Measurements from ENCODE around the gene USP53.
"Not testable (repeated sequence)": the region's sequence is repeated elsewhere in the genome, so short reads cannot be mapped to it uniquely, and the experiment has no call there.

Gene USP53

GRCh38 chr4:119279541-119279940 is 67.0 kb downstream of the USP53 start:
- not testable (repeated sequence) for DNase-seq

- DNase-seq, result not testable (repeated sequence)
These were observed 67.4 kb downstream of the USP53 start for GRCh38 chr4:119279945-119280344.

- DNase-seq, result no peak
These were observed 68.9 kb downstream of the USP53 start for GRCh38 chr4:119281393-119281792.

- no peak for DNase-seq
These were observed 72.6 kb downstream of the USP53 start for GRCh38 chr4:119284876-119285780.

- DNase-seq, result no peak
These were observed 74.0 kb downstream of the USP53 start for GRCh38 chr4:119286377-119287002.

- no peak for DNase-seq
These were observed 76.8 kb downstream of the USP53 start for GRCh38 chr4:119289313-119289712.

- no peak for DNase-seq
These were observed 78.1 kb downstream of the USP53 start for GRCh38 chr4:119290598-119290997.

GRCh38 chr4:119296356-119296755 is 83.8 kb downstream of the USP53 start:
- no peak for DNase-seq

- DNase-seq, result no peak
These were observed 85.3 kb downstream of the USP53 start for GRCh38 chr4:119297795-119298194.

- no peak for DNase-seq
These were observed 86.8 kb downstream of the USP53 start for GRCh38 chr4:119299260-119299671.

- DNase-seq, result no peak
These were observed 87.2 kb downstream of the USP53 start for GRCh38 chr4:119299741-119300100.

GRCh38 chr4:119300101-119300978 is 87.8 kb downstream of the USP53 start:
- DNase-seq, result peak; percentile 94

GRCh38 chr4:119302073-119302832 is 89.7 kb downstream of the USP53 start:
- DNase-seq, result no peak

- DNase-seq, result no peak
These were observed 91.2 kb downstream of the USP53 start for GRCh38 chr4:119303587-119304305.

GRCh38 chr4:119304431-119304830 is 91.9 kb downstream of the USP53 start:
- no peak for DNase-seq

GRCh38 chr4:119307606-119308005 is 95.1 kb downstream of the USP53 start:
- DNase-seq, result no peak

GRCh38 chr4:119310826-119311225 is 98.3 kb downstream of the USP53 start:
- DNase-seq, result no peak

- DNase-seq, result no peak
These were observed 100.7 kb downstream of the USP53 start for GRCh38 chr4:119313237-119313636.

GRCh38 chr4:119314356-119314755 is 101.8 kb downstream of the USP53 start:
- DNase-seq, result peak; percentile 1

- DNase-seq, result no peak
These were observed 102.5 kb downstream of the USP53 start for GRCh38 chr4:119315036-119315435.

GRCh38 chr4:119317990-119318389 is 105.5 kb downstream of the USP53 start:
- no peak for DNase-seq

All from stimulated activated CD4-positive, alpha-beta T cell treated with anti-CD3 and anti-CD28 coated beads, Interleukin-1b, Interleukin-23, amount 100 ng/mL, for 48 hours (primary cell).